Measurements from ENCODE around the gene PTPN5.

PTPN5 gene

GRCh38 chr11:18754308-18754707, 37.3 kb downstream of the PTPN5 start:
- Histone ChIP-seq H3K4me3 (no peak overlapping the region), H3K27ac (no peak overlapping the region), H3K36me3 (ENCODE audit: insufficient read depth, low read length) (no peaks in the 10 kb centered on the region), H3K9ac (ENCODE audit: insufficient read length) (no peak overlapping the region), H3K9me3 (ENCODE audit: low read depth, low read length) (no peaks in the 10 kb centered on the region)
- DNase-seq (ENCODE audit: low read depth, low spot score): no peak
- TF ChIP-seq FOXP2 (optimal IDR thresholded peaks at IDR 0.05; ENCODE audit: control extremely low read depth, extremely low read length, insufficient read depth) (no peak), POLR2AphosphoS5 (IDR thresholded peaks at IDR 0.05; ENCODE audit: borderline replicate concordance, low read depth, low read length) (no peak), EZH2 (IDR thresholded peaks at IDR 0.05) (no peak)

- H3K4me3 ChIP-seq: no peak overlapping the region
- H3K36me3 ChIP-seq (ENCODE audit: insufficient read depth, low read length): no peaks in the 10 kb centered on the region
- TF ChIP-seq FOXP2 (optimal IDR thresholded peaks at IDR 0.05; ENCODE audit: control extremely low read depth, extremely low read length, insufficient read depth) (no peak), EZH2 (IDR thresholded peaks at IDR 0.05) (no peak), POLR2AphosphoS5 (IDR thresholded peaks at IDR 0.05; ENCODE audit: borderline replicate concordance, low read depth, low read length) (no peak)
- no peak overlapping the region for H3K9ac ChIP-seq (ENCODE audit: insufficient read length)
- H3K9me3 ChIP-seq (ENCODE audit: low read depth, low read length): no peaks in the 10 kb centered on the region
- DNase-seq (ENCODE audit: low read depth, low spot score): no peak
- H3K27ac ChIP-seq: no peak overlapping the region
Observed at GRCh38 chr11:18752502-18752901, 39.1 kb downstream of the PTPN5 start.

GRCh38 chr11:18750944-18751343, 40.7 kb downstream of the PTPN5 start:
- TF ChIP-seq POLR2AphosphoS5 (IDR thresholded peaks at IDR 0.05; ENCODE audit: borderline replicate concordance, low read depth, low read length): no peak
- no peak for TF ChIP-seq FOXP2 (optimal IDR thresholded peaks at IDR 0.05; ENCODE audit: control extremely low read depth, extremely low read length, insufficient read depth)
- no peak for TF ChIP-seq EZH2 (IDR thresholded peaks at IDR 0.05)
- Histone ChIP-seq H3K4me3 (no peak overlapping the region), H3K9ac (ENCODE audit: insufficient read length) (no peak overlapping the region), H3K36me3 (ENCODE audit: insufficient read depth, low read length) (no peaks in the 10 kb centered on the region), H3K9me3 (ENCODE audit: low read depth, low read length) (no peaks in the 10 kb centered on the region), H3K27ac (no peak overlapping the region)
- DNase-seq (ENCODE audit: low read depth, low spot score): no peak

GRCh38 chr11:18749681-18750319, 41.8 kb downstream of the PTPN5 start:
- no peak for DNase-seq (ENCODE audit: low read depth, low spot score)
- no peak overlapping the region for H3K9ac ChIP-seq (ENCODE audit: insufficient read length)

GRCh38 chr11:18748766-18749365, 42.7 kb downstream of the PTPN5 start:
- TF ChIP-seq POLR2AphosphoS5 (IDR thresholded peaks at IDR 0.05; ENCODE audit: borderline replicate concordance, low read depth, low read length) (no peak), EZH2 (IDR thresholded peaks at IDR 0.05) (no peak), FOXP2 (optimal IDR thresholded peaks at IDR 0.05; ENCODE audit: control extremely low read depth, extremely low read length, insufficient read depth) (no peak)
- Histone ChIP-seq H3K27ac (no peak overlapping the region), H3K36me3 (ENCODE audit: insufficient read depth, low read length) (no peaks in the 10 kb centered on the region), H3K9me3 (ENCODE audit: low read depth, low read length) (no peaks in the 10 kb centered on the region), H3K9ac (ENCODE audit: insufficient read length) (no peak overlapping the region), H3K4me3 (no peak overlapping the region)
- no peak for DNase-seq (ENCODE audit: low read depth, low spot score)

More at GRCh38 chr11:18749681-18750319, 41.8 kb downstream of the PTPN5 start:
- Histone ChIP-seq H3K36me3 (ENCODE audit: insufficient read depth, low read length) (no peaks in the 10 kb centered on the region), H3K4me3 (no peak overlapping the region), H3K9me3 (ENCODE audit: low read depth, low read length) (no peaks in the 10 kb centered on the region), H3K27ac (no peak overlapping the region)
- TF ChIP-seq EZH2 (IDR thresholded peaks at IDR 0.05): no peak
- no peak for TF ChIP-seq FOXP2 (optimal IDR thresholded peaks at IDR 0.05; ENCODE audit: control extremely low read depth, extremely low read length, insufficient read depth)
- TF ChIP-seq POLR2AphosphoS5 (IDR thresholded peaks at IDR 0.05; ENCODE audit: borderline replicate concordance, low read depth, low read length): no peak

GRCh38 chr11:18745251-18745650, 46.3 kb downstream of the PTPN5 start:
- no peak for TF ChIP-seq POLR2AphosphoS5 (IDR thresholded peaks at IDR 0.05; ENCODE audit: borderline replicate concordance, low read depth, low read length)
- no peak for TF ChIP-seq EZH2 (IDR thresholded peaks at IDR 0.05)
- TF ChIP-seq FOXP2 (optimal IDR thresholded peaks at IDR 0.05; ENCODE audit: control extremely low read depth, extremely low read length, insufficient read depth): no peak
- no peak overlapping the region for H3K4me3 ChIP-seq
- H3K27ac ChIP-seq: no peak overlapping the region
- H3K9me3 ChIP-seq (ENCODE audit: low read depth, low read length): no peaks in the 10 kb centered on the region
- H3K9ac ChIP-seq (ENCODE audit: insufficient read length): no peak overlapping the region
- no peaks in the 10 kb centered on the region for H3K36me3 ChIP-seq (ENCODE audit: insufficient read depth, low read length)
- DNase-seq (ENCODE audit: low read depth, low spot score): no peak

GRCh38 chr11:18743900-18744514, 47.6 kb downstream of the PTPN5 start:
- DNase-seq (ENCODE audit: low read depth, low spot score): no peak
- no peaks in the 10 kb centered on the region for H3K9me3 ChIP-seq (ENCODE audit: low read depth, low read length)
- no peaks in the 10 kb centered on the region for H3K36me3 ChIP-seq (ENCODE audit: insufficient read depth, low read length)

GRCh38 chr11:18743365-18743764, 48.2 kb downstream of the PTPN5 start:
- H3K9ac ChIP-seq (ENCODE audit: insufficient read length): no peak overlapping the region
- TF ChIP-seq FOXP2 (optimal IDR thresholded peaks at IDR 0.05; ENCODE audit: control extremely low read depth, extremely low read length, insufficient read depth) (no peak), EZH2 (IDR thresholded peaks at IDR 0.05) (no peak), POLR2AphosphoS5 (IDR thresholded peaks at IDR 0.05; ENCODE audit: borderline replicate concordance, low read depth, low read length) (no peak)
- no peaks in the 10 kb centered on the region for H3K36me3 ChIP-seq (ENCODE audit: insufficient read depth, low read length)
- no peak for DNase-seq (ENCODE audit: low read depth, low spot score)
- no peak overlapping the region for H3K27ac ChIP-seq
- no peak overlapping the region for H3K4me3 ChIP-seq
- H3K9me3 ChIP-seq (ENCODE audit: low read depth, low read length): no peaks in the 10 kb centered on the region

More at GRCh38 chr11:18743900-18744514, 47.6 kb downstream of the PTPN5 start:
- Histone ChIP-seq H3K4me3 (no peak overlapping the region), H3K27ac (no peak overlapping the region), H3K9ac (ENCODE audit: insufficient read length) (no peak overlapping the region)
- no peak for TF ChIP-seq EZH2 (IDR thresholded peaks at IDR 0.05)
- no peak for TF ChIP-seq POLR2AphosphoS5 (IDR thresholded peaks at IDR 0.05; ENCODE audit: borderline replicate concordance, low read depth, low read length)
- TF ChIP-seq FOXP2 (optimal IDR thresholded peaks at IDR 0.05; ENCODE audit: control extremely low read depth, extremely low read length, insufficient read depth): no peak
